ENCODE data around the gene DENND4A.

DENND4A gene

GRCh38 chr15:65833501-65834205 is 41.6 kb upstream of the DENND4A start:
- H3K27ac ChIP-seq (ENCODE audit: insufficient read depth, low read depth, low read length, poor library complexity, severe bottlenecking), result no peak overlapping the region
- no peaks in the 10 kb centered on the region for H3K27me3 ChIP-seq (ENCODE audit: control insufficient read depth, insufficient read depth, low read length, poor library complexity, severe bottlenecking)
- peaks cover 13% of the 10 kb centered on the region for H3K4me1 ChIP-seq (ENCODE audit: control insufficient read depth, insufficient read depth, low read length)
- 85 to 86% methylated on average over 4 of the region's 4 CpGs for WGBS, 2 experiments
- H3K36me3 ChIP-seq (ENCODE audit: control insufficient read depth, insufficient read depth, low read length), result no peaks in the 10 kb centered on the region
- no peaks in the 10 kb centered on the region for H3K9me3 ChIP-seq (ENCODE audit: control insufficient read depth, low read length)
- H3K4me3 ChIP-seq (ENCODE audit: insufficient read depth, low read depth, low read length), result no peak overlapping the region

DNA sequence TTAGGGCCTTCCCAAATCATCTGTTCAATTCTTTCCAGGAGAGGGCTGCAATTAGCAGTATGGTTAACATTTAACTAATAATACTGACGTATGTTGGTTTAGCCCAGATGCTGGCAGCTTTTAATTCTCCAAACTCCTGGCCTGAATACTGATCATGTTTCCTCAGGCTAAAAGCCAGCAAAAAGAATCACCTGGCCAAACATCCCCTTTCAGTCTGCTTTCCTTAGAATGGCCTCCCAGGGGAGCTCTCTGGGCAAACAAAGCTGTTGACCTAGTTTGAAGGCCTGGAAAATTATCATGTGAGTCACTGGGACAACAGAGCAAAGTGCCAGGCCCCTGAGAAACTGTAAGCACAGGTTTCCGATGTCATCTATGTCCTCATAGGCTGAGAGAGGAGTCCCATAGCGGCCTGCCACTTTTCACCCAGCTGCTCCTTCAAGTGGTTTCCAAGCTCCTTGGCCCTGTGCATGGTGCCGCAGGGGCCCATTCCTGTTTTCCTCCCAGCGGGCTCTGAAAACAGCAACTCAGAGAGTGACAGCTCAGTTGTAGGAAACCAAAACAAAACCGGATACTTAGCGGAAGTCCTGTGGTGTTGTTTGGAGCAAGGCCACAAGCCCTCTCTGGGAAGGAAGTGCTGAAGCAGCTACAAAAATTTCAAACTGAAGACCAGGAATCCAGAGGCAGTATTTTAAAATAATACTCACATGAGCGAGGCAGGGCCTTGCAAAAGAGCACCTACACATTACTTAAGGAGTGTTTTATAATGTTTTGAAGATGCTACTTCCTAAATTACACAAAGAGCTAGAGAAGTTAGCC is 40.7 kb upstream of the DENND4A start:
- H3K36me3 ChIP-seq (ENCODE audit: control insufficient read depth, insufficient read depth, low read length), result no peaks in the 10 kb centered on the region
- no peaks in the 10 kb centered on the region for H3K27me3 ChIP-seq (ENCODE audit: control insufficient read depth, insufficient read depth, low read length, poor library complexity, severe bottlenecking)
- peak overlapping the region; percentile 72 for H3K27ac ChIP-seq (ENCODE audit: insufficient read depth, low read depth, low read length, poor library complexity, severe bottlenecking)
- 15 to 21% methylated on average over 8 of the region's 8 CpGs for WGBS, 2 experiments
- H3K4me3 ChIP-seq (ENCODE audit: insufficient read depth, low read depth, low read length), result no peak overlapping the region
- H3K9me3 ChIP-seq (ENCODE audit: control insufficient read depth, low read length), result no peaks in the 10 kb centered on the region
- H3K4me1 ChIP-seq (ENCODE audit: control insufficient read depth, insufficient read depth, low read length), result peaks cover 13% of the 10 kb centered on the region

DNA sequence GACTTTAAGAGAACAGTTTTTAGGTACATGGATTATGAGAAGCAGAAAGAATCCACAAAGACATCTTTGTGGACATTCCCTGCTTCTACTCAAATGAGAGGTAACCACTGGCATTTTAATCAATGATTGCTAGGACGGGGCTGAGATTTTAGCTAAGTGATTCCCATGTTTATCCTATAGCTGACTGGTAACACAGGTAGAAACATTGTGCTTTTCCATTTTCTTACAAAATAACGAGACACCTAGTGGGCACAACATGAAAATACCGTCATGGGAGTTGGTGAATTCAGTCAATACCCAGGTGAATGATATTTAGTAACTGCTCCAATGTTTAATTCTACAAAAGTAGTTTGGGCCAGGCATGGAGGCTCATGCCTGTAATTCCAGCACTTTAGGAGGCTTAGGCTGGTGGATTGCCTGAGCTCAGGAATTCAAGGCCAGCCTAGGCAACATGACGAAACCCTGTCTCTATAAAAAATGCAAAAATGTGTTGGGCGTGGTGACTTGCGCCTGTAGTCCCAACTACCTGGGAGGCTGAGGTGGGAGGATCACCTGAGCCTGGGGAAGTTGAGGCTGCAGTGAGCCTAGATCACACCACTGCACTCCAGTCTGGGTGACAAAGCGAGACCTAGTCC is 37.2 kb upstream of the DENND4A start:
- no peak overlapping the region for H3K4me3 ChIP-seq (ENCODE audit: insufficient read depth, low read depth, low read length)
- H3K27ac ChIP-seq (ENCODE audit: insufficient read depth, low read depth, low read length, poor library complexity, severe bottlenecking), result no peak overlapping the region
- no peaks in the 10 kb centered on the region for H3K27me3 ChIP-seq (ENCODE audit: control insufficient read depth, insufficient read depth, low read length, poor library complexity, severe bottlenecking)
- no peaks in the 10 kb centered on the region for H3K9me3 ChIP-seq (ENCODE audit: control insufficient read depth, low read length)
- WGBS, 2 experiments, result 80 to 83% methylated on average over 7 of the region's 7 CpGs
- no peaks in the 10 kb centered on the region for H3K36me3 ChIP-seq (ENCODE audit: control insufficient read depth, insufficient read depth, low read length)
- H3K4me1 ChIP-seq (ENCODE audit: control insufficient read depth, insufficient read depth, low read length), result peaks cover 12% of the 10 kb centered on the region

- 91 to 100% methylated on average over 2 of the region's 2 CpGs for WGBS, 2 experiments
- Histone ChIP-seq H3K4me3 (ENCODE audit: insufficient read depth, low read depth, low read length) (no peak overlapping the region), H3K36me3 (ENCODE audit: control insufficient read depth, insufficient read depth, low read length) (no peaks in the 10 kb centered on the region), H3K9me3 (ENCODE audit: control insufficient read depth, low read length) (no peaks in the 10 kb centered on the region), H3K27ac (ENCODE audit: insufficient read depth, low read depth, low read length, poor library complexity, severe bottlenecking) (no peak overlapping the region), H3K27me3 (ENCODE audit: control insufficient read depth, insufficient read depth, low read length, poor library complexity, severe bottlenecking) (no peaks in the 10 kb centered on the region), H3K4me1 (ENCODE audit: control insufficient read depth, insufficient read depth, low read length) (peaks cover 6% of the 10 kb centered on the region)
Observed at GRCh38 chr15:65828585-65828984, 36.5 kb upstream of the DENND4A start.

GRCh38 chr15:65827065-65827464 is 35.0 kb upstream of the DENND4A start:
- WGBS, 2 experiments, result 74 to 83% methylated on average over 3 of the region's 3 CpGs
- Histone ChIP-seq H3K4me3 (ENCODE audit: insufficient read depth, low read depth, low read length) (no peak overlapping the region), H3K27ac (ENCODE audit: insufficient read depth, low read depth, low read length, poor library complexity, severe bottlenecking) (no peak overlapping the region), H3K4me1 (ENCODE audit: control insufficient read depth, insufficient read depth, low read length) (no peaks in the 10 kb centered on the region), H3K27me3 (ENCODE audit: control insufficient read depth, insufficient read depth, low read length, poor library complexity, severe bottlenecking) (no peaks in the 10 kb centered on the region), H3K36me3 (ENCODE audit: control insufficient read depth, insufficient read depth, low read length) (no peaks in the 10 kb centered on the region), H3K9me3 (ENCODE audit: control insufficient read depth, low read length) (no peaks in the 10 kb centered on the region)

- H3K4me3 ChIP-seq (ENCODE audit: insufficient read depth, low read depth, low read length), result no peak overlapping the region
- no peaks in the 10 kb centered on the region for H3K27me3 ChIP-seq (ENCODE audit: control insufficient read depth, insufficient read depth, low read length, poor library complexity, severe bottlenecking)
- no peaks in the 10 kb centered on the region for H3K4me1 ChIP-seq (ENCODE audit: control insufficient read depth, insufficient read depth, low read length)
- H3K9me3 ChIP-seq (ENCODE audit: control insufficient read depth, low read length), result no peaks in the 10 kb centered on the region
- H3K36me3 ChIP-seq (ENCODE audit: control insufficient read depth, insufficient read depth, low read length), result no peaks in the 10 kb centered on the region
- WGBS, 2 experiments, result 90 to 91% methylated on average over 5 of the region's 5 CpGs
- H3K27ac ChIP-seq (ENCODE audit: insufficient read depth, low read depth, low read length, poor library complexity, severe bottlenecking), result no peak overlapping the region
Observed at GRCh38 chr15:65824941-65825544, 33.0 kb upstream of the DENND4A start.

DNA sequence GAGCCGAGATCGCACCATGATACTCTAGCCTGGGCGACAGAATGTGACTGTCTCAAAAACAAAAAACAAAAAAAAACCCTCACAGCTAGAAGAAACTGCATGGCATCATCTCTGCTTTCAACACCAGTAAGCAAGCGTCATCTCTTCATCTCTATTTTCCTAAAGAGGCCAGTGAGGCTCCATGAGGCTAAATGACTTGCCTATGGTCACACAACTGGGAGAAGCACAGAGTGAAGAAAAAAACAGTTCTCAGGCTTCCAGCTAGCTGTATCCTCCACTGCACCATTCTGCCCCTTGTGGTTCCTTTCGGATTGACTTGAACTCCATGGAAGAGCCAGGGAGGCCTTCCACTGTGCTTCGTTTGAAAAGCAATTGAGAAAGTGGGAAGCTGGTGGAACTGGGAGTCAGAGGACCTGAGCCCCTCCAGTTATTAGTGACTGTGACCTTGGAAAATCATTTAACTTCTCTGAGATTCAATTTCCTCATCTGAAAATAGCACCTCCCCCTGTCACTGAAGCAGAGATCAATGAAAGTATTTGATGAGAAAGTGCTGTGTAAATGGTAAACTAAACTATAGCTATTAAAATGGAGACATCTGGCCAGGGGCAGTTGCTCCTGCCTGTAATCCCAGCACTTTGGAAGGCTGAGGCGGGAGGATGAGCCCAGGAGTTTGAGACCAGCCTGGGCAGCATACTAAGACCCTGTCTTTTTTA is 32.1 kb upstream of the DENND4A start:
- H3K27me3 ChIP-seq (ENCODE audit: control insufficient read depth, insufficient read depth, low read length, poor library complexity, severe bottlenecking), result no peaks in the 10 kb centered on the region
- WGBS, 2 experiments, result 64 to 65% methylated on average over 7 of the region's 7 CpGs

DNA sequence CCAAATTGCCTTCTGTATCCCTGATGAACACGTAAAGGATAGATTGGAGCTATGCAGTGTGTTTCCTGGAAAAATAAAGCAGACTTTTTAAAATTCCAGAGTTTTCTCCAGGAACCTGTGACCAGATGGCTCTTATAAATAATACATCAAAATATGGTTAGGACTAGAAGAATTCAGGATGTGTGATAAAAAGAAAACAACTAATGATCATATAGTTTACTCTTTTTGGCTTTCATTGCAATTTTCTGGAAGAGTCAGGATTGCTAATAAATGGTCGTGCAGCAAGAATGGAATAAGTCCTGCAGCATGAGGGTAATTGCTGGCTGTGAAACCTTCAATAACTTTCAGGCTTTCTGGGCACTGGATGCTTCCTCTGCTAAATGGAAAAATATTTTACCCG is 30.2 kb upstream of the DENND4A start:
- Histone ChIP-seq H3K36me3 (ENCODE audit: control insufficient read depth, insufficient read depth, low read length) (no peaks in the 10 kb centered on the region), H3K4me1 (ENCODE audit: control insufficient read depth, insufficient read depth, low read length) (no peaks in the 10 kb centered on the region), H3K27ac (ENCODE audit: insufficient read depth, low read depth, low read length, poor library complexity, severe bottlenecking) (no peak overlapping the region), H3K9me3 (ENCODE audit: control insufficient read depth, low read length) (no peaks in the 10 kb centered on the region), H3K27me3 (ENCODE audit: control insufficient read depth, insufficient read depth, low read length, poor library complexity, severe bottlenecking) (no peaks in the 10 kb centered on the region), H3K4me3 (ENCODE audit: insufficient read depth, low read depth, low read length) (no peak overlapping the region)
- WGBS, 2 experiments, result 96% methylated on average over 3 of the region's 3 CpGs

More for the DNA sequence above, 32.1 kb upstream of the DENND4A start:
- no peaks in the 10 kb centered on the region for H3K9me3 ChIP-seq (ENCODE audit: control insufficient read depth, low read length)
- H3K27ac ChIP-seq (ENCODE audit: insufficient read depth, low read depth, low read length, poor library complexity, severe bottlenecking), result no peak overlapping the region
- H3K36me3 ChIP-seq (ENCODE audit: control insufficient read depth, insufficient read depth, low read length), result no peaks in the 10 kb centered on the region
- no peak overlapping the region for H3K4me3 ChIP-seq (ENCODE audit: insufficient read depth, low read depth, low read length)
- no peaks in the 10 kb centered on the region for H3K4me1 ChIP-seq (ENCODE audit: control insufficient read depth, insufficient read depth, low read length)

DNA sequence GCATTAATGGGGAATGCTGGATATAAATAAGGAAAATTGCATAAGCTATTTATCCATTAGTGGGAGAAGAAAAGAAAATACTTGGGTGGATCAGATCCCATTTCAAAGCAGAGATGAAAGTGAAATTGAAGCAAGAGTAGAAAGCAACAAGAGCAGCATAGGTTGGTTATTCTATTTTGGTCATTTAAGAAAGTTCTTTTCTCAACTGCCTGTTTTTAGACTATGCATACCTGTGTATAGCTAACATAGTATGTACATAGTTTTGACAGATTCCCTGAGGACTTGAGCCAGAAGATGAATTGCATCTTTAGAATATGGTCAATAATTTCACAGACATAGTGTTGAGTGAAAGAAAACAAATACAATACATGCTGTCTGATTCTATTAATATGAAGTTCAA is 29.0 kb upstream of the DENND4A start:
- Histone ChIP-seq H3K27ac (ENCODE audit: insufficient read depth, low read depth, low read length, poor library complexity, severe bottlenecking) (no peak overlapping the region), H3K4me3 (ENCODE audit: insufficient read depth, low read depth, low read length) (no peak overlapping the region), H3K27me3 (ENCODE audit: control insufficient read depth, insufficient read depth, low read length, poor library complexity, severe bottlenecking) (no peaks in the 10 kb centered on the region), H3K4me1 (ENCODE audit: control insufficient read depth, insufficient read depth, low read length) (no peaks in the 10 kb centered on the region), H3K9me3 (ENCODE audit: control insufficient read depth, low read length) (no peaks in the 10 kb centered on the region), H3K36me3 (ENCODE audit: control insufficient read depth, insufficient read depth, low read length) (no peaks in the 10 kb centered on the region)
